Stimulated activated CD4-positive, alpha-beta T cell treated with anti-CD3 and anti-CD28 coated beads, Interleukin-4, amount 100 ng/mL, for 48 hours (primary cell): ENCODE data around the gene UPK1B.

Experiments used
- DNase-seq, 2 donors: peaks; one replicate each; pipeline ENCODE4 v3.0.0-alpha.2; 2020; ENCODE audit warnings: low read depth in 2 of 2

UPK1B gene

DNA sequence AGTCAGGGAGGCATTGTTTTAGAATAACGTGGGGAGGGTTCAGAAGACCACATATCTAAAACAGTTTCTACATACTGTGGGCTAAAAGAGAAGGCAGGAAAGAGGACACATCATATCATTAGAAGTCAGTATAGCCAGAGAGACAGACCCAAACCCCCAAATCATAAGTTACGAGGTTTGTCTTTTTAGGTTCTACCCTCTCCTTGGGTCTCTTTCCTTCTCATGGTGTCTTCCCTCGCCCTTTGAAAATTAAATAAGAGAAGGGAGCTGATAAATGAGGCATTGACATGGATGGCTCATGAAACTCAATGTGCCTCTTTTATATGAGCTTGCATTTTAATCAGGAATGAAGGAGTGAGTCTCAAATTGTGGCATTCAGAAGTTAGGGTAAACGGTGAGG lies 3.4 kb downstream of the UPK1B start:
- DNase-seq: no peak

DNA sequence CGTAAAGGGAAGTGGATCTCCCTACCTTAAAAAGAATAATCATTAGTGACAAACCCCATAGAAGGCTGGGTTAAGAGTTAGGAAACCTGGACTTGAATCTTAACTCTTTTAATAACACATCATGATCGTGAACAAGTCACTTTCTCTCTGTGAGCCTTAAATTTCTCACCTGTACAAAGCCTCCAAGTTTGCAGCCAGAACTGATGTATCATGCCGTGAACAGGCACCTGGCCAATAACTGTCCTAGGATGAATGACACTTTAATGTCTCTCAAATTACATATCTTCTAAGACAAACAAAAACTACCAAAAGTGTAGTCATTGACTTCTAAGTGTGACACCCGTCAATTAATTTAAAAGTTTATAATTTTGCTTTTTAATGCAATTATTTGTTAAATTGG lies 3.9 kb downstream of the UPK1B start:
- no peak for DNase-seq

DNA sequence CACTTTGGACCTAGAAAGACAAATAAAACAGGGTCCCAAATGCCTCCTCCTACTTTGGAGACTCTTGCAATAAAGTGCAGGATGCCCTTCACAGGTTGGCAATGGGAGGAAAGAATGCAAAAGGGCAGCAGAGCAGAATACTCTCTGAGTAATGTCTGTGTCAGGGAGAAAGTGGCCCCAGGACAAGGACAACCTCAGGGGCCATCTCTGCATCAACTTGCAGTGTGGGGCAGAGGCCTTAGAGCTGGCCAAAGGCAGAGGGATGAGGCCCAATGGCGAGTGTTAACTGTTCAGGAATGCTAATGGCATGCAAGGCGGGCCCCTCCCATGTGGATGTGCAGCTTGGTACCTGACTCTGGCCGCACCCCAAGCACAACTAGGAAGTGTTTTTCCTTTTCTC lies 8.4 kb downstream of the UPK1B start:
- no peak for DNase-seq

DNA sequence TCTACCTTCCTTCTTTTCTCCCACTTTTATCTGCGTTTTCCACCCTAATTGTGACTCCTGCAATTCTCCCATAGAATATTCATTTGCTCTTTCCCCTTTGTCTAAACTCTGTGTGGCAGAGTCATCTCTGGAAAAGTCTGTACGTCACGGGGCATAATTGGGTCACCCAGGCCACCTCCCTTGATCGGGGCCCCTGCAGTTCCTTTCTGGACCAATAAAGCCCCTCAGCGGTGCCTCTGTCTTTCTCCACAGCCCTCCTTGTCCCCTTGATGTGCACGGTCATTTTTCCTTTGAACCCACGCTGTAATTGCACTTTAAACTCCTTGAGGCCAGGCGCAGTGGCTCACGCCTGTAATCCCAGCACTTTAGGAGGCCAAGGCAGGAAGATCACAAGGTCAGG lies 10.7 kb downstream of the UPK1B start:
- DNase-seq: no peak

DNA sequence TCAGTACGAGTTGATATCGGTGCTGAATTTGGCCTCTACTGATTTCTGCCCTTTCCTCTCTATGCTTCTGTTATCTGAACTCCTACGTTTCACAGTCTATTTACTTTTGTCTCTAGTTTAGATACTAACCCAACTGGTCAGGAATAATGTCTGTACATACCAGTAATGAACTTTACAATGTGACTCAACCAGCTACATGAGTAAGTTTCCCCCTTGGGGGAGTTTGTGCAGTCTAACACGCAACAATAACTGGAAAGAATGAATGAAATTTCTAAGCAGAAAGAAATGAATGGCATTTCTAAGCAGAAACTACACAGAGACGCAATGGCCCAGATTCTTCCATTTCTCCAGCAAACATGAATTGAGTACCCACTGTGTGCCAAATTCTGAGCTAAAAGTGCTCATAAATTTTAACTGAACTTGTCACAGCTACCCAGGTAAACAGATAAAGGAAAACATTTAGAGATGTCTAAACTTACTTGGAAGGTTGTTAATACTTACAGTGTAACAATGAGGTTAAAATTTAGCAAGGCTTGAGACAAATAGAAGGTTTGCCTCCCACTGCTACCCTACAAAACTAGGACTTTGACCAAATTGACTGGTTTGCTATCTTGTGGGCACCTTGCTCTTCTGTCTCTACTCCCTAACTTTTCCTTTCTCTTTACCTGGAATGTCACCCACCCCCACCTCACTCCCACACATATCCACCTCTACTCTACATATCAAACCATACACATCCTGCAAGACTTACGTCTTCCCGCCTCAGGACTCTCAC lies 11.6 kb downstream of the UPK1B start:
- no peak for DNase-seq

DNA sequence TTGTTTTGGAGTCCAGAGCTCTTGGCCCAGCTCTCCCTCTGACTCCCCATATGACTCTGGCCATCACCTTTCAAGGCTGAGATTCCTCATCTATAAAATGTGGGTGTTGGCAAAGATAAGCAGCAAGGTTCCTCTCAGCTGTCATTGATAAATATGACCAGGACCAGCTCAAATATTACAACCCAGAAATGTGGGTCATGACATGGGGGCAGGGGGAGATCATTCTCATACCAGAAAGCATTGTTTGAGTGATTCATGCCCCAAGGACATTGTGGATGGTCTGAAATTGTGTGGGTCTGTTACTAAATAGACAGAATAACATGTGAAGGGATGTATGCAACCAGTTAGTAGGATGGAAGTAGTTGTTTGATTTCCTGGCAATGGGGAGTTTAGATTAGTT lies 13.9 kb downstream of the UPK1B start:
- no peak for DNase-seq

DNA sequence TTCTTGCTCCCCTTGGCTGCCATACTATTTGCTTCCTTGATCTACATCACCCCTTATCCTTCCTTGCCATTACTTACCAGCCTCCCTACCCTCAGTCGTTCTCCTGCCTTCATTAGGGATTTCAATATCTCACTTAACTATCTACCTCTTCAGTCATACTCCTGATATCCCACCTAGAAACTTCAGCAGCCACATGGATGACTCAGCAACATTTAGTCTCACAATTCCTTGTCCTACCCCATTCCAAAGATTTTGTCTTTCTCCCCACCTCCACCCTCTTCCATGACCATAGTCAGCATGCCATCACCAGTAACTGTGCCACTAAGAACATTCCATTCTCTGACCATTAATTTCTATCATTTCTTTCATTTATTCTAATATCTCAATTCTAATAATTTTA lies 18.4 kb downstream of the UPK1B start:
- no peak for DNase-seq

DNA sequence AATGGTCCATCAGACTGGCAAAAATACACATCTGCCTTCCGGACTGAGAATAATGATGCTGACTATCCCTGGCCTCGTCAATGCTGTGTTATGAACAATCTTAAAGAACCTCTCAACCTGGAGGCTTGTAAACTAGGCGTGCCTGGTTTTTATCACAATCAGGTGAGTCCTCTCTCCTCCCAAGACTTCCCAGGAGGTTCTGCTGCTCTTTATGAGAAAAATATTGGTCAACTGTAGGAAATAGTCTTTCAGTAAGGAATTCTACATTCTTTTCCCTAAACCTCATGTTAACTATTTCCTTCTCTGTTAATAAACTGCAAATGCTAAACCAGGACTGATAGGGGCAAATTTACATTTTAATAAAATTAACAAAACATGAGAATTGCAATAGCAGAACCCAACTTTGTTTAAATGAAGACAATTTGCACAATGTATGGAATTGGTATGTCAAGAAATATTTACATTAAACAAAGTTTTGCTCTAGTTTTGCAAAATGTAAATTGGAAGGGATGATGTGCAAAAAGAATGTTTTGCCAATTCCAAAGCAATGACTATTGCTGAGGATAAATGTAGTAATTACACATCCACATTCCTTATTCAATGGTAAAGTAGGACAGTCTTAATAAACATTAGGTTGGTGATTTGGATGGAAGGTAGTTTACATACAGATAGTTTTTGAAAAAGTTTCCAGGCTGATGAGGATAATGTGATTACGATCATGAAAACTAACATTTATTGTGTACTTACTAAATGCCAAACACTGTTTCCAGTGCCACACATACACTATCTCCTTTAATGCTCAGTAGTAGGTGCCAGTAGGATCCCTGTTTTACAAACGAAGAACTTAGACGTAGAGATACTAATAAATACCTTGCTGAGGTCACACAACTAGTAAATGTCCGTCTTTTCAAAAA lies 21.1 kb downstream of the UPK1B start:
- DNase-seq: no peak

DNA sequence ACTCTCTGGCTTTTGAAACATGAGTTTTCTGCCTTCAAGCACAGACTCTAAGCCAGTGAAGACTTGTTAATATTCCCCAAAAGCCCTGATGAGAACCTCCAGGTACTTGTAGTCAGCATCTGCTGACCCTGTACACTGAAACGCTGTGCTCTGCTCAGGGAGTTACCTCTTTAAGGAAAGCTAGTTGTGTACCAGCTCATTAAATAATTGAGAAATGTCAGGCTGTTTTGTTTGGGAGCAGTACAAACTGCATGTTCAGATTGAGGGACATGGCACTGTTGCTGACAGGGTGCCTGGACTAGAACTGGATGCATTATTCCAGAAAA lies 21.7 kb downstream of the UPK1B start:
- no peak for DNase-seq

DNA sequence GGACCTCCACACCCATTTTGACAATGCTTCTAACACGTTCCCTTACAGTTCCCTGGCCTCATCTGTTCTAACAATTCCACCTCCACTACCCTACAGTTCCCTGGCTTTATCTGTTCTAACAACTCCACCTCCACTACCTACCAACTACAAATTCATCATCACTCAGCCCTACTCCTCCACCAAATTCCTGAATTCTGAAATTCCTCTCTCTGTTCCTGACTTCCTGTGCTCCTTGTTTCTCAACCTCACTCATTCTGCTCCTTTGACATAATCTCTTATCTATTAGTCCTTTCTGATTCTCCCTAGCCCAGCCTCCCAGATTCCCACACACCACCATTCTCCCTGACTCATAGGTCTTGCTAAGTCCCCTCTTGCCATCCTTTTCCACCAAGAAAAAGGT lies 22.5 kb downstream of the UPK1B start:
- no peak for DNase-seq

DNA sequence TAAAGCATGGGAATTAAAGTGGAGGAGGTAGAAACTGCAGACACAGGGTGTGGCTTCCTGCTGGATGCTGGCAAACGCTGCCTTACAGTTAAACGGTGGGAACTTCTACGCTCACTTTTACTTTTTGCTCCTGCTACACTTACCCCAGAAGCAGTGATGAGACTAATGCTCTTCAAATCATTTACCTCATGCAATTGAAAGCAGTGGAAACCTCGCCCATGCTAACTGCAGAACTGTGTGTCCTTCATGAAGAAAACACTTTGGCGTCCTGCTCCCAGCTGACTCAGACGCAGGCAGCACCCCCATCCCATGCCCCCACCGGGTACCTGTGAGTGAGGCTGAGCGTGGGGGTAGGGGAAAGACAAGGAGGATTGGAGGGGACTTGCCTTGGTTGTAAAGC lies 31.8 kb downstream of the UPK1B start:
- no peak for DNase-seq

DNA sequence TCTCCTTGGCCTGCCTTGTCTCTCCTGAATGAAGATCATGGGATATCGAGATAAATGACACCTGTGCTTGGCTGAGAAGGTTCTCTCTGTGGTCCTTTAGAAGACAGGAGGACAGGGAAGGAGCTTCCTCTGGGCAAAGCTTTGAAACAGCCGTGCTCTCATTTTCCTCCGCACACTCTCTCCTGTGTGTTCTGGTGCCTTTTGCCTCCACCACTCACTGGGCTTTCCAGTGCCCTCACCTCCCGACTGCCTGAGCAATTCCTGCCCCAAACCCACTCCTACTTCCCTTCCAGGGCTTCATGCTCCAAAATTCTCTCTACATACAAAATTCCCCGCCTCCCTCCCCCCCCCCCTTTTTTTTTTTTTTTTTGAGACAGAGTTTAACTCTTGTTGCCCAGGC lies 32.3 kb downstream of the UPK1B start:
- DNase-seq: no peak

DNA sequence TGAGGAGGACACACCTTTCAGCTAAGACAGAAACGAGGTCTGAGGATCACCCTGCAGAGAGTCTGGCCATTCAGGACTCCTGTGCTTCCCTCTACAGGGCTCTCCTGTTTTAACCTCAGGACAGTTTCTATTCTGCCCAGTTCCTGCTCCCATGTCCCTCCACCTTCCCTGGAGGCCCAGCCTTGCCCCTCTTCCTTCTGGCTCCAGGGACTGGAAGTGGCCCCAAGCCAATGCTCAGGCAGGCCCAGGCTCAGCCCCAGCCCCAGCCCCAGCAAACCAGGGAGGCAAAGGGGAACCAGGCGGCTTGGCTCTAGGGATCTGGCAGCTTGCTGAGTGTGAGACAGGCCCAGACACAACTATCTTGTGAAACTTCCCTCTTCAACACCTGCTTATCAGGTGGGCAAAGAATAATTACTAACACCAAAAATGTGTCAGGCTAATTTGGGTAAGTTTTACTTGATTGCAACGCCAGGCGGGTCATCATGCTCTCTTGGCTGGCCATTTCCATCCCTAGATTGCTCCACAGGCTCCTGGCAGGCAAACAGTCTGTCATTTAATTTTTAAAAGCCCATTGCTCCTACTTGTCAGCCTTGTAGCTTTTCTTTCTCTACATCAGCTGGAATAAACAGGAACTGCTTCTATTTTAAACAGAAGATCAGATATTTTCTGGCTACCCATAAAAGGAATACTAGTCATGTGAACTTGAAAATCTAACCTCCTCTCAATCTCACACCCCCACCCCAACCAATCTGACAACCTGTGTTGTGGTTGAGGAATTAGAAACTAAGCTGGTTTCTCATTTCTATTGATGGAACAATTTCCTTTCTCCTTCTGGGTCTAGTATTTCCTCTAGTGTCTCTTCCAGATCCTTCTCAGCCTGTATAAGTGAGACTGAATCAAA lies 33.5 kb downstream of the UPK1B start:
- DNase-seq: no peak

DNA sequence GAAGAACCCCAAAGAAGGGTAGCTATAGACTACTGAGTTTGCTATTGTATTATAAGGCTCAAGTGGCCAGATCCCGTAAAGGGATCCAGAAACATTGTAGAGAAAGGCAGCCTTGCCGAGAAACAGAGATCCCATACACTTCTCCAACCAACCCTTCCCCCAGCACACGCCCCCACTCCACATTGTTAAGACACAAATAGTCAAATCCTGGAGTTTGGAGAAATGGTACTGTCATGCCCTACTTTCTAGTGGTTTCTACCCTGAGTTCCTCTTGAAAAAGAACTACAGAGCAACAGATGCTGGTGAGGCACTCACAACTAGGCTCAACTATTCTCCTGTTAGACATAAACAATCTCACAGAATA lies 34.1 kb downstream of the UPK1B start:
- DNase-seq: no peak

DNA sequence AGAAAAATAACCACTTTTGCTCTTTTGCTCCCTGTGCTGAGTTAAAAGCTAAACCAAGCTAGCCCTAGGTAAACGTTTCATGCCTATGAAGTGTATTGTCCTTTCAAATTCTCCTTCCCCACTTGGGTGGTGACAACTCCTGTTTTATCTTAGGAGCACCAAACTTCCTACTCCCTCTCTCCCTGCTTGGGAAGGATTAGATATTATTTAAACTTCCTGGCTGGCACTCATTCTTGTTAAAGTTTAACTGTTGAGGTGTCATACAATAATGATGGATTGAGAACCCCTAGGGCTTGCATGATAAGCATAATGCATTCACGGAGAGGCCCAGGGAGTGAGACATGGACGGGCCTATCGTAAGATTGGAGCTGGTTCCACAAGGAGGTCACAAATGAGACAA lies 37.8 kb downstream of the UPK1B start:
- DNase-seq: no peak

DNA sequence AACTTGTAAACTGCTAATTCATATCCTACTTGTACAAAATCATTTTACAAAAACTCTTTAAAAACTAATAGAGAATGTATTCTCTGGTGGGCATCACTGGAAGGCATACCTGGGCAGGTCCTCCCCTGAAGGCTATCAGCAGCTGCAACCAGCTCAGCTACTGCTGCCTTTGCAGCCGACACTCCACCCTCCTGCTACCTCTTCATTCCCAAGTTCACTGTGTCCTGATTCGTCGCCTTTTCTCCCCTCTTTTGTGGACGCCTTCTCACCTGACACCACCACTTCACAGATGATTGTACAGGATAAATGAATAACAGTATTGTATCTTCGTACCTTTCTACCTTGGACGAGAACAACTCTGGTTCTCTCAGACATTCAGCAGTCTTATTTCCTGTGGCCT lies 38.4 kb downstream of the UPK1B start:
- DNase-seq: no peak

DNA sequence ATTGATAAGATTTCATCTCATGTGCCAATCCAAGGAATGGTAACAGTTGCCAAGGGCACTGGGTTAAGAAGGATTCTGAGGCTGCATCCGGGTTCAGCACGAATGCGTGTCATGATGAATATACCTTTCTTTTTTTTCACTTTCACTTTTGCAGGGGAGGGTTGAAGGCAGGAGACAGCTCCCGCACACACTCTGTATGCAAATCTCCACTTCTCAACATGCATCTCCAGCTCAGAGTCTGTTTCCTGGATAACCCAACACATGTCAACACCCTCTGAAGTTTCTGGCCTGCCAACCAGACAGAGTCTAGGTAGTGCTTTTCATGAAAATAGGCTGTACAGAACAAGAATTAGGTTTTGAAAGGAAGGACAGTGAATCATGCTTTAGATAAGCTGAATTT lies 45.7 kb downstream of the UPK1B start:
- DNase-seq: no peak

DNA sequence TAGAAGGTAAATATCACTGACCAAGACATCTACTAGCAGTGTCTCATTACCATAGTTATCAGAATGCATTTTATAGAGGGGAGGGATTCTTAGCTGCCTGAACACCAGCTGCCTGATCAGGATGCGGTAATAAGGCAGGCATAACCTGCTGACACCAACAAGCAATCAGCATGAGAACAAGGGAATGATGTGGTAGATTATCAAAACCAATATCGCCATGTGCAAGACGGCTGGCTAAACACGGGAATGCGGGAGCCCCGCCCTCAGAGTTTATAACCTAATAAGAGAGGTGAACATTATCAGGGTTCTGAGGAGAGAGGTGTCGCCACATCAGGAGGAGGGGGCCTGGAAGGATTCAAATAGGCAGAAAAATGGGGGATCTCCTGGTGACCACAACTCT lies 46.8 kb downstream of the UPK1B start:
- no peak for DNase-seq

DNA sequence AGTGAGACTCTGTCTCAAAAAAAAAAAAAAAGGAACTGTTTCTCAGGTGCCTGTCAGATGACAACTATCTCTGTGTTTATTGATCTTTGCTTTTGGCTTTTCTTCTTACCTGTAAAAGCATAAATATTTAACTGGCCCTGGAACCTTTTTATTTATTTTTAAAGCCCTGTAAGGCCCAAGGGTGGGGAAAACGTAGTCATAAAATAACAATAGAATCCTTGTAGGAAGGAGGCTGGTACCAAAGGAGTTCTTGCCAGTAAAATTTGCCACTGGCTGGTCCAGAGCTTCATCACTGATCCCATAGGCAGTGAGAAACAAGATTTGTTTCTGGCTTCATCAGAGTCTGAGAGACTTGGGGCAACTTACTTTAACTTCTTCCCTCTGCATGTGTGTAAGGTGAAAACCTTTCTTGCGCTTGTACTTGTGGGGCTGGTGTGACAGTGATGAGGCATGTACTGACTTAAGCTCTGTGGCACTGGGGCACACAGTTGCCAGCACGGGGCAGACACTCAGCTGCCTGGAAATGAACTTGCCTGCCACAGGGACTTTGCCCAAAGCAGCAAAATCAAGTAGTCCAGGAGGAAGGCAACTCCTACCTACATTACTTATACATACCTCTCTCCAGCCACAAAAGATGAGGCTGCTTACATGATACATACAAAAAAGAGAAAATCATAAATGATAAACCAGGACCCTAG lies 47.7 kb downstream of the UPK1B start:
- no peak for DNase-seq

DNA sequence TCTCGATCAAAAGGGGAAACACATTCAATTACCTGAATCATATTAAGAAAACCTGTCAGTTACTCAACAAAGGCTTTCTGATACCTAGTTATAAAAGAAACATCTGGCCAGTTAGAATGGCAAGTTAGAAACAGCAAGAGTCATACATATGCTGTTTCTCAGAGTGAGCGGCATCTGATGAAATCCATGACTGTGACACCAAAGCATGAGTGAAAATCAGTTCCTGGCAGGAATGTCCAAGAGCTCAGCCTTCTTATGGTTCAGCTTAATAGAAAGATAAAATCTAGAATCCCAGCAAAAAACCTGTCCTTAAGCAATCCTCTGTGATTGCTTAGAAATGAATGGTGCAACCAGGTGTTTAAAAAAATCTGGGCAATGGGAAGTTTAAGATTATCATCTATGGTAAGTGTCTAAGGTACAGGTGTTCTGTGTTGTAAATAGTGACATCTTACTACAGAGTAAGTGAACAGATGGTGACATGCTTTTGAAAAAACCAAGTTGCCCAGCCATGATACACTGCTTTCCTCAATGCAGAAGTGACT lies 48.5 kb downstream of the UPK1B start:
- no peak for DNase-seq

DNA sequence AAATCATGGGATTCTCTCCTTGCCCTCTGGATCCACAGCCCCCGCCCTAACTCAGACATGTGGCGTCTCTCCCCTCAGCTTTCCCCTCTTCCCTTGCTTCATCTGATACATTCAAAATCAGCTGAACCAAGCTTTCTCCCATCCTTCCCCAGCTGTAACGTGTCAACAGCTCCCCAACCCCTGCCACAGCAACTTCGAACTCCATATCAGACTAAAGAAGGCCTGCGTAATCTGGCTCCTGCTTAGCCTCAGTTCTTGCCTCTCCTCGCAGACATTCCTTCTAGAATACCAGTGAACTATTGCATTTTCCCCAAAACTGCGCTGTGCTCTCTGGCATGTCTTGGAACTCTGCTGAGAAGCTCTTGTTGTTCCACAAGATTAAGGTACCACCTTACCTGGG lies 49.0 kb downstream of the UPK1B start:
- DNase-seq: no peak

DNA sequence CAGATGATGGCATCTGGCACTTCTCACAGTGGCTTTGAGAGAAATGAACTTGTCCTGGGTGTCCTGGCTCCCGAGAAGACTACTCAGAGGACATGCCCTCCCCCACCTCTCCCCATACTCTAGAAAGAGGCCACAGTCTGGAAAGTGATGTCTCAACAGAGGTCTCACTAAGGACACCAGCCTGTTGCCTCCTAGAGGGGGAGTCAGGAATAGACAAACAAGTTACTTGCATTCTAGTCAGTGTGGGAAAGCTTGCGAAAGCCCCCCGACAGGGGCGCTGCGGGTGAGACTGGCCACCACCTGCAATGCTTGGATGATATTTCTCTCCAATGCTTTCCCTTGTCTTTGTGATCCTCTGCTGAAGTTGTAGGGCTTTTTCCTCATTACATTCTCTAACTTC lies 50.1 kb downstream of the UPK1B start:
- no peak for DNase-seq
